DMS79 treated with DMSO at 0.1 percent for 48 hours (cell line): ENCODE data around the gene FLT3.
A peak's percentile ranks its signal among the peaks of the same experiment; 100 is the strongest.

ENCODE experiments used
- DNase-seq: peaks from one replicate; lab custom pipeline; 2025; lab: John Stamatoyannopoulos, UW

The FLT3 gene

DNA sequence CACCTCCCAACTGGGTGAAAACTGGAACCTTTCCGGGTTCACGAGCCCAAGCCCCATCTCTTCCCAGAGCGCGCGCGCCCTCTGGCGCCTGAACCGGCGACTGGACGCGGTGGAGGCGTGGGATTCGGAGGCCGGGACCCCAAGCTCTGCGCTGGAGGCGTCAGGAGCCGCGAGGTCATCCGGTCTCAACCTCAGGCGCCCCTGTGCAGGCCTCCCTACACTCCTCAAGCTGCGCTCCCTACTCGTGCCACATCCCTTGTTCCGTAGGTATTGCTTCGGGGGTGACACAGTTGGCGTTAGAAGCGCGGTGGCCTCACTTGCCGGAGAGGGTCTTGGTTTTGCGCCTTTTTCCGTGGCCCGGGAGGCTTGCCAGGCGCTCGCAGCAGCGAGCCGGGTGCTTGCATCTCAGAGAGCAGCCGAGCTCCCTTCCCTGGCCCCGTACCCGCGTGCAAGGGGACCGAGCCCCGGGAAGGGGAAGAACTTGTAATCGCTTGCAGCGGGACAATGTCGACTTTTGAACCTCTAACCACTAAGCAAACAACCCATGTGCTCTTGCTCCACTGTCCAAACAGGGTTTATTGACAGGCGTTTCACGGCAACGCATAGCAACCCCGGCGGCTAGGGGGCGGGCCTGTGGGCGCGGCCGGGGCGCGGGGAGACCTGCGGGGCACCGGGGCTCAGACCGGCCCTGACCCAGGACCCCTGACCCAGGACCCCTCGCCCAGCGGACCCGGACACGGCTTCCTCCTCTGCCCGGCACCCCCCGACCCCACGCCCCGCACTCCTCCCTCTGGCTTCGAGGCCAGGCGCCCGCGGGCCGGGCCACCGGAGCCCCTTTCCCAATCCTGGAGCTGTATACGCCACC lies 139.8 kb downstream of the FLT3 start:
- DNase-seq = no peak

DNA sequence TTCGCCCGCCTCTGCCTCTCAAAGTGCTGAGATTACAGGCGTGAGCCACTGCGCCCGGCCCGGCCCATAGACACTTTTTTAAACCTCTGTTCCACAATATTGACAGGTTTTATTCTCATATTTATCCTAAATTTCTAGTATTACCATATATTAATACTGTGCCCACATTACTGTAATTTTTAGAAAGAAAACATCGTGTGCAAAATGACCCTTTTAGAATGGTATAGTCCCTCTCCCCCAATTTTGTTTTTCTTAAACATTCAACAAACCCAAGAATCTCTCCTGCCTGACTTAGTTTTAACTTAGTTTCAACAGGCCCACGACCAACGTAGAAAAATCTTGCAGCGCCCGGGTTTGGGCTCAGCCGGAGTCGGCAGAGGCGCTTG lies 140.4 kb downstream of the FLT3 start:
- no peak for DNase-seq

DNA sequence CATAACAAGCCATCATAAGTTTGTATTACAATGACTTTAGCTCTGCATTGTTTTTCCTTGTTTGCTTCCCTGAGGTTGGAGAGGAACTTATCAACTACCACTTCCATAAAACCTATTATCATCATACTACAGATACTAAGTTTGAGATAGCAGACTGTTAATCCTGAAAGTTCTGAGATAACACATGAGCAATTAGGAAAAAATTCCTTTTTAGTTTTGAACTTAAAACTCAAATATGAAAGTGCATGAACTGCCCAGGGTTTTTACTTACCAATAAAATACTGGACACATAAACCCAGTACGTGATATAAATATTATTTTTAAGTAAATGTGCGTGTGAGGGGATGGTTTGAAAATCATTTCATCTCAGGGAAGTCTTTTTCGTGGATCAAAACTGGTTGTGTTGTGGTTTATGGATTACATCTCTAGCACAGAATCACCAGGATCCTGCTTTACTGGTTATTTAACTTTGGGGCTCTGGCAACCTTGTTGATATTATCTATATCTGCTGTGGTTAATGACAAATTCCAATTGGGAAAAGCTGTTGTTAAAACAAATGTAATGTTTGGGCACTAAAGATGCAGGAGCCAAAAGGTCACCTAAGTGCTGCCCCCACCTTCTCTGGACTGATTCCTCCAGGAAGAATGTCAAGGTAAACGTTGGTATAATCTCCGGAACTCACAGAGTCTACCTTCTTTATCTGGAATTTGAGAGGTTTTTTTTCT lies 143.6 kb downstream of the FLT3 start:
- no peak for DNase-seq

GRCh38 chr13:27955014-27955591 lies 145.3 kb downstream of the FLT3 start:
- no peak for DNase-seq

GRCh38 chr13:27954406-27954851 lies 145.9 kb downstream of the FLT3 start:
- no peak for DNase-seq

GRCh38 chr13:27953676-27954405 lies 146.5 kb downstream of the FLT3 start:
- DNase-seq = peak; percentile 30
